NCI-H2029 (cell line): ENCODE data around the gene SH3D19.

Experiments used
- DNase-seq: peaks from one replicate; lab custom pipeline; 2025; lab: John Stamatoyannopoulos, UW

Gene SH3D19

DNA sequence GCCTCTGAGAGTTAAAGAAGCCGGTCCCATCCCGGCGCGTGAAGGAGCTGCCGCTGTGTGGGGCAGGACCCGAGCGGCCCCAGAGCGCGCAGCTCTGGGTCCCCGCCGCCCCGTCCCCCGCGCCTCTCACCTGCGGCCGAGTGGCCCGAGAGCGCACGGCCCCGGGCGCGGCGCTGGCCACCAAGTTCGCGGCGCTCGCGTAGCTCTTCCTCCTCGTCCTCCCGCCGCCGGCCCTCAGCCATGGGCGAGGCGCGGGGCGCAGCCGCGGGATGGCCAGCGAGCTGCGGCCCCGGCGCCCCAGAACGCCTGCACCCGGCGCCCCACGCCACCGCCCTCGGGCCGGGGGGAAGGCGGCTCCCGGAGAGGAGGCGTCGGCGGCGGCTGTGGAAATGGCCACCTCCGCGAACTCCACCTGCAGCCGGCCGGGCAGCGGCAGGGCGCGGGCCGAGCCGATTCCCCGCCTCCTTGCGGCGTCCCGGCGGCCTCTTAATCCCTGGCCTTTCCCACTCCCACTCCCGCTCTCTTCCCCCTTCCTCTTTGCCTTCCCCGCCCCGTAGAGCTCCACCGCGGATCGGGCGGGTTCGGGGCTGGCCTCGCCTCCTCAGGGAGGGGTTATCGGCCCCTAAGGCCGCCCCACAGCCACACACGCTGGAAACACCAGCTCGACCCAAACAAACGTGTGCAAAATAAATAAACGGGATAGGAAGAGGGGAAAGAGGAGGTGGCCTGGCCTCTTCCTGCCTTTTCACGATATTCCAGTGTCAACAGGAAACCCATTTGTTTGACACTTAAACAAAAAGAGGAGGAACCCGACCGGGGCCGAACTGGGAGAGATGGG lies at the start of gene SH3D19:
TSS of gene SH3D19 (minus strand) at position 495 of the 838 bp plus-strand sequence. CDS start at position 242, 253 bp downstream.
- DNase-seq, result peak; percentile 77

DNA sequence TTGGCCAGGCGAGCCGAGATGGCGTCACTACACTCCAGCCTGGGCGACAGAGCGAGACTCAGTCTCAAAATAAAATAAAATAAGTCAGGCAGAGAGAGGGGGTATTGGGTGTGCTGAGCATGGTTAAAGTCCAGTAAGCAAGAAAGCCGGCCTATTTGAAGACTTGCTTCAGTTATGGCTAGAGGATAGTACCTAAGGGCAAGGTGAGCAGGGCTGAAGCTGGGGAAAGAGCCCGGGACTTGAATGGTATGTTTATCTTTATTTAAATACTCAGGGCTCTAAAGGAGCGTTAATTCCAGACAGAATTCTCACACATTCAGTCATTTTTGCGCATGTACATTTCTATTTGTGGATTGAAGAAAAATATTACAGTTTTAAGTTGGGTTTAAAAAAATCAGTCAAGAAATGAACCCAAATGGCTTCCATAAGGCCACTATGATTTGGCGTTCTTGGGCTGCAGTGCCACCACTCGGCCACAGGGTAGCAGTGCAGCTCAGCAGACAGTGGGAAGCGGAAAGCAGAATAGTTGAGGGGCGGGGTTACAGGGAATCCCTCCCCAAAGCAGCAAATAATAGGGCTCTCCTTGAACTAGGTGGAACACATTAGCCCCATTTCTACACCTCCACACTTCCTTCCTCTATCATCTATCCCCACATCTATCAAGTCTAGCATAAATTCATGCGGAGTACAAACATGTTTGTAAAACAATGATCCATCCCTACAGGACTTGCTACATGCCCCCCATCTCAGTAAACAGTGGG lies 37.2 kb upstream of the SH3D19 start:
- peak; percentile 64 for DNase-seq

DNA sequence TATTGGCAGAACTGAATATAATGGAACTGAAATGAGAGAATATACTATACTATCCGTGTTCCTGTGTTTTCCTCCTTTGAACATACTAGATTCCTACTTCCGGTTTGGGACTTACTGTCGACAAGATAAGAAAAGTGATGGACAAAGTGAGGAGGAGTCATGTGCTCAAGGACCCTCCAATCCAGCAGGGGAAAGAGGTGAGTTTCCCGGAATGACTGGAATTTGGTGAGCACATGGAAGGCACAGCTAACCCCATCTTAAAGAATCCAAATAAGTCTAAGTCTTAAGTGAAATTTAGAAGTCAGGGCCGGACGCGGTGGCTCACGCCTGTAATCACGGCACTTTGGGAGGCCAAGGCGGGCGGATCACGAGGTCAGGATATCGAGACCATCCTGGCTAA lies 36.6 kb upstream of the SH3D19 start:
- no peak for DNase-seq

- DNase-seq, result no peak
Measured at GRCh38 chr4:151361126-151361525, 35.7 kb upstream of the SH3D19 start.

DNA sequence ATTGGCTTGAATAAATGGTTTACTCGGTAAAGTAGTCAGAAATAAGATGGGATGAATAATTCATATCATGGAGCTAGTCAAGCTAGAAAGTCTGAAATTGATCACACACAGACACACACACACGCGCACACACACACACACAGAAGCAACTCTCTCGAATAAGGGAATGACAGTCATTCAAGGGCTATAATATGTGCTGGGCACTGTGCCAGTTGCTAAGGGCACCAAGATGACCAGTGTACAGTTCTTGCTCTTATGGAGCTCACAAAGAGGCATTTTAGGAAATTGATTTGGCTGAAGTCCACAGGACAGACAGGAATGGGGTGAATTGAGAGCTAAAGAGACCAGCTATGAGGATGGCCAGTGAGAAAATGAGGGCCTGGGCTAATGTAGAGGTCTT lies 34.2 kb upstream of the SH3D19 start:
- DNase-seq, result peak; percentile 5

- DNase-seq, result no peak
Measured at GRCh38 chr4:151358266-151358665, 32.9 kb upstream of the SH3D19 start.

DNA sequence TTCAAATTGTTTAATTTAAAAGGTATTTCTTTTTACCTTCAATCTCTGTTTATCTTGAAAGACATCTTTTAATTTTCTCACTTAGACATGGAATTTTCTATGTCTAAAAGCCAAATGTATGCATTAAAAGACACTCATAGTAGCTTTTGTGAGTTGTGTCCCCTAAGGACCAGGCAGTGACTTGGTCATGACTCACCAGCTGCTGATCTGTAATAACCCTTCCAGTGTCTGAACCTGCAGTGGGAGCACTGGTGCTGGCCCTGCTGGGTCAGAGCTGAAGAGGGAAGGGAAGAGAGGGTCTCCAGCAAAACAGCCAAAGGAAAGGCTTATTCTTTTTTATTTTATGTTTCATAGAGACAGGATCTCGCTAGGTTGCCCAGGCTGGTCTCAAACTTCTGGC lies 31.1 kb upstream of the SH3D19 start:
- DNase-seq, result no peak

DNA sequence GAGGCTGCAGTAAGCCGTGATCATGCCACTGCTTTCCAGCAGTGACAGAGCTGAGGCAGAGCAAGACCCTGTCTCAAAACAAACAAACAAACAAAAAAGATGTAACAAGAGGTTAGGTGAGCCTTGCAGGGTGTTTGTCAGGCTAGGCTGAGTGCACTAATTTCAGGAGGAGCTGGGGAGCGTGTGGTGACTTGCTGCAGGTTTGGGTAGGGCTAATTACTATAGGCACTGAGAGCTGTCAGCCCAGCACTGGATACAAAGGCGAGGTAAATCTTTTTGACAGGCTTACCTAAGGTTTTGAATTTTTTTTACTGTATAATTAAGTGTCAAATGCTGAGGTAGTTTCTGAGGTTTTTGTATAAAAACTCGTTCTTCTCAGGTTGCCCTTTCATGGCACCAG lies 29.8 kb upstream of the SH3D19 start:
- no peak for DNase-seq

GRCh38 chr4:151347490-151348235 lies 22.3 kb upstream of the SH3D19 start:
- DNase-seq, result no peak

DNA sequence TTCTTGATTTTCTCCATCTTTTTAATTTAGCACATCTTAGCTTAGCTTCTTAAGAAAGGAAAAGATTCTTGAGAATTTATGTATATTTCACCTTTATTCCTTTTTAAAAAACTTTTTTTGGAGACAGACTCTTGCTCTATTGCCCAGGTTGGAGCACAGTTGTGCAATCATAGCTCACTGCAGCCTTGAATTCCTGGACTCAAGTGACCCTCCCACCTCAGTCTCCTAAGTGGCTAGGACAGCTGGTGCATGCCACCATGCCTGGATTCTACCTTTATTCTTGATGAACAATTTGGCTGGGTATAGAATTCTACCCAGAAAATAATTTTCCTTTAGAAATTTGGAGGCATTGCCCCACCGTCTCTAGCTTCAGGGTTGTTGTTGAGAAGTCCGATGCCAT lies 19.5 kb upstream of the SH3D19 start:
- no peak for DNase-seq

DNA sequence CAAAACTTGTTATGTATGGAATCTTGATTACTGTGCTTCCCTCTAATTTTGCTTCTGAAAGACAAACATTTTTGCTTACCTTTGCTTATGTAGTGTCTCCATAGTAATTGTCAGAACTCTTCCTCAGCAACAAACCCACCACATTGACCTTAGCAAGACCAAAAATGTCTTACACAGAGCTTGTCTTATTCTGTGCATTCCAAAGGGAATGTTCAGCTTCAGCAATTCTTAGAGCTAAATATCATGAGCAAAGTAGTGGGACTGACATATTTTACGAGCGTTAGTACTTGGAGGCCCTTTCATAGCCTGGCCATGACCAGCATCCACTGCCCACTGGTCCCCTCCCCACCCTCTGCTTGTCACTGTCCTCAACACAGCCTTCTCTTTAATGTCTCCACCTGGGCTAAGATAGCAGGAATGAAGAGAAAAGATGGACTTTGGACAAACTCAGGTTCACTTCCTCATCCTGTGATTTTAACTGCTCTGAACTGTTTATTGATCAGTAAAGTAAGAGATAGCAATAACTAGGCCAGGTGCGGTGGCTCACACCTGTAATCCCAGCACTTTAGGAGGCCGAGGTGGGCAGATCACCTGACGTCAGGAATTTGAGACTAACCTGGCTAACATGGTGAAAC lies 15.5 kb upstream of the SH3D19 start:
- no peak for DNase-seq

DNA sequence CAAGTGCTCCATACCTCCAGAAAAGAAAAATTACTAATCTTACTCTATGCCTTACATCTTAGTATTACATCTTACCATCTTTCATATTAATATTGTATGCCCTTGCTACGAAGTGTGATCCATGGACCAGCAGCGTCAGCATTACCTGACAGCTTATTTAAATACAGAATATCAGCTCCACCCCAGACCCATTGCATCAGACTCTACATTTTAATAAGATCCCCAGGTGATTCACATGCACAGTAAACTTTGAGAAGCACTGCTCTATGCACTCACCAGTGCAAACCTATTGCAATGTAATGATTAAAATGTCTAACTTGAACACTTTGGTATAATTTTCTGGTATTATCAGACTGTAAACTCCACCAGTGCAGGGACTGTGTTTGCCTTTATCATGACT lies 14.1 kb upstream of the SH3D19 start:
- DNase-seq, result no peak

GRCh38 chr4:151331276-151332042 lies 6.1 kb upstream of the SH3D19 start:
- no peak for DNase-seq

GRCh38 chr4:151329217-151330007 lies 4.0 kb upstream of the SH3D19 start:
- DNase-seq, result no peak

GRCh38 chr4:151325949-151326246 lies 493 bp upstream of the SH3D19 start:
- no peak for DNase-seq

- DNase-seq, result no peak
Measured at GRCh38 chr4:151324752-151325110, 674 bp downstream of the SH3D19 start.

- DNase-seq, result no peak
Measured at GRCh38 chr4:151324124-151324751, 1.2 kb downstream of the SH3D19 start.

DNA sequence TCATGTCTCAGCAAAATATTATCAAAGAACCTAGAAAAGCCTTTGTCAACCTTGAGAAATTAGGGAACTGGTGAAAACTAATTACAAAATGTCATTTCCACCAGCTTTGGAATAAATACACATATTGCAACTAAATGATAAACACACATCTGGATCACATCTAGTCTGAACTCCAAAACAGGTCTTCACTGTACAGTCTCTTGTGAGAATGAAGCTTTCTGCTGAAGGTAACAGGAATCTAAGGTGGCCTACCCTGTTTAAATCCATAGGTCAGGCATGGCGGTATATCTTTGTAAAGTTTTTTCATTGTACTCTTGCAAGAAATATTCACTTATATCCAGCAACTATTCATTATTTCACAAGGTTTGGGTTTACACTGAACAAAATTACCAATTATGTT lies 1.7 kb downstream of the SH3D19 start:
- no peak for DNase-seq

DNA sequence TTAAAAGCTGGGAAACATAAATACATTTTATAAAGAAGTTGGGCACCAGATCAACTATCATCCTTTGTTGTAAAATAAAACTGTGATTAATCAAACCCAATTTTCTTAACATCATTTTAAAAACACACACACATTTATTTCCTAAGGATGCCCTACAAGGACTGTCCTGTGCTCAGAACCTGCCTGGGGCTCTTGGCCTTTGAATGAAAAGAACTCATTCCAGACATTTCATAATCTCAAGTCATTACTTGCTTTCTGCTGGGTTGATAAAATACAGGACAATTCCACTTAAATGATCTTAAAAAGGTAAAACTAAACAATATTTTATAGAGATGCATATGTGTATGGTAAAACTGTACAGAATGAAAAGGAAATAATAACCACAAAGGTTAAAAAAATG lies 2.8 kb downstream of the SH3D19 start:
- no peak for DNase-seq

DNA sequence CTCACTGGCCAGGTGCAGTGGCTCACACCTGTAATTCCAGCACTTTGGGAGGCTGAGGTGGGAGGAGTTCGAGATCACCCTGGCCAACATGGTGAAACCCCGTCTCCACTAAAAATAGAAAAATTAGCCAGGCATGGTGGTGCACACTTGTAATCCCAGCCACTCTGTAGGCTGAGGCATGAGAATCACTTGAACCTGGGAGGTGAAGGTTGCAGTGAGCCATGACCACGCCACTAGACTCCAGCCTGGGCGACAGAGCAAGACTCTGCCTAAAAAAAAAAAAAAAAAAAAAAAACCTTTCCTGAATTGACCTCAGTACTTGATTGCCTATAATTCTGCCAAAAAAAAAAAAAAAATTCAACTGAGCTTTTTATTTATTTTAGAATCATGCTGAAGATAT lies 3.2 kb downstream of the SH3D19 start:
- peak; percentile 1 for DNase-seq
